HUES6 (cell line): Measurements from ENCODE around the gene OLFML2B.
"Not testable (repeated sequence)": the region's sequence is repeated elsewhere in the genome, so short reads cannot be mapped to it uniquely, and the experiment has no call there.

ENCODE experiments used
- H3K27ac ChIP-seq: 2 replicates; pipeline ENCODE4 v1.7.0; 2013; ENCODE audit warnings: low read depth, mild to moderate bottlenecking, low read length, inconsistent platforms
- H3K27me3 ChIP-seq: 2 replicates; pipeline ENCODE4 v1.6.1; 2013; ENCODE audit warnings: low read length; ENCODE audit not compliant: control insufficient read depth, insufficient read depth
- H3K36me3 ChIP-seq: 2 replicates; pipeline ENCODE4 v1.6.1; 2013; ENCODE audit warnings: low read length; ENCODE audit not compliant: control insufficient read depth, insufficient read depth
- H3K4me1 ChIP-seq: 2 replicates; pipeline ENCODE4 v1.6.1; 2013; ENCODE audit warnings: low read length; ENCODE audit not compliant: control insufficient read depth, insufficient read depth
- H3K4me3 ChIP-seq: 2 replicates; pipeline ENCODE4 v1.5.1; 2013; ENCODE audit warnings: low read depth, low read length
- H3K9ac ChIP-seq: one replicate; pipeline ENCODE4 v1.6.1; 2013; ENCODE audit warnings: mild to moderate bottlenecking, low read length
- H3K9me3 ChIP-seq: 2 replicates; pipeline ENCODE4 v1.6.1; 2013; ENCODE audit warnings: low read depth, low read length; ENCODE audit not compliant: control insufficient read depth, insufficient read depth

The OLFML2B gene

GRCh38 chr1:162060314-162060713 is 36.6 kb upstream of the OLFML2B start:
- Histone ChIP-seq H3K27ac (no peak overlapping the region), H3K36me3 (no peaks in the 10 kb centered on the region), H3K4me1 (peaks cover 3% of the 10 kb centered on the region; the same call in 1 of the 2 replicates), H3K4me3 (no peak overlapping the region), H3K9me3 (no peaks in the 10 kb centered on the region), H3K9ac (no peak overlapping the region), H3K27me3 (no peaks in the 10 kb centered on the region)

GRCh38 chr1:162059721-162060120 is 36.1 kb upstream of the OLFML2B start:
- H3K27me3 ChIP-seq: no peaks in the 10 kb centered on the region
- H3K9me3 ChIP-seq: no peaks in the 10 kb centered on the region
- H3K4me1 ChIP-seq: no peaks in the 10 kb centered on the region
- H3K4me3 ChIP-seq: no peak overlapping the region
- no peaks in the 10 kb centered on the region for H3K36me3 ChIP-seq
- no peak overlapping the region for H3K27ac ChIP-seq
- no peak overlapping the region for H3K9ac ChIP-seq

- Histone ChIP-seq H3K9ac (no peak overlapping the region), H3K9me3 (no peaks in the 10 kb centered on the region), H3K27ac (no peak overlapping the region), H3K4me1 (no peaks in the 10 kb centered on the region), H3K27me3 (no peaks in the 10 kb centered on the region), H3K4me3 (no peak overlapping the region), H3K36me3 (no peaks in the 10 kb centered on the region)
These were observed 32.9 kb upstream of the OLFML2B start for GRCh38 chr1:162056579-162056978.

GRCh38 chr1:162056043-162056442 is 32.4 kb upstream of the OLFML2B start:
- Histone ChIP-seq H3K36me3 (no peaks in the 10 kb centered on the region), H3K27ac (no peak overlapping the region), H3K27me3 (no peaks in the 10 kb centered on the region), H3K4me1 (no peaks in the 10 kb centered on the region), H3K9ac (no peak overlapping the region), H3K9me3 (no peaks in the 10 kb centered on the region), H3K4me3 (no peak overlapping the region)

- Histone ChIP-seq H3K27me3 (no peaks in the 10 kb centered on the region), H3K4me1 (no peaks in the 10 kb centered on the region), H3K9me3 (no peaks in the 10 kb centered on the region), H3K4me3 (no peak overlapping the region), H3K9ac (no peak overlapping the region), H3K36me3 (no peaks in the 10 kb centered on the region), H3K27ac (no peak overlapping the region)
These were observed 31.4 kb upstream of the OLFML2B start for GRCh38 chr1:162055062-162055461.

GRCh38 chr1:162053949-162054348 is 30.3 kb upstream of the OLFML2B start:
- not testable (repeated sequence) for H3K36me3 ChIP-seq, H3K4me3 ChIP-seq, H3K27me3 ChIP-seq, H3K27ac ChIP-seq, H3K4me1 ChIP-seq, H3K9me3 ChIP-seq, H3K9ac ChIP-seq

- no peak overlapping the region for H3K9ac ChIP-seq
- no peaks in the 10 kb centered on the region for H3K4me1 ChIP-seq
- H3K36me3 ChIP-seq: no peaks in the 10 kb centered on the region
- peaks cover 7% of the 10 kb centered on the region; the same call in 1 of the 2 replicates for H3K27me3 ChIP-seq
- no peaks in the 10 kb centered on the region for H3K9me3 ChIP-seq
- H3K4me3 ChIP-seq: no peak overlapping the region
- no peak overlapping the region for H3K27ac ChIP-seq
These were observed 23.3 kb upstream of the OLFML2B start for GRCh38 chr1:162046921-162047320.

- H3K4me1 ChIP-seq: no peaks in the 10 kb centered on the region
- no peak overlapping the region for H3K4me3 ChIP-seq
- H3K36me3 ChIP-seq: no peaks in the 10 kb centered on the region
These were observed 18.7 kb upstream of the OLFML2B start for GRCh38 chr1:162042361-162042760.

GRCh38 chr1:162040657-162041056 is 17.0 kb upstream of the OLFML2B start:
- Histone ChIP-seq H3K4me3 (no peak overlapping the region), H3K9me3 (no peaks in the 10 kb centered on the region), H3K4me1 (no peaks in the 10 kb centered on the region; the same call in 1 of the 2 replicates), H3K9ac (no peak overlapping the region), H3K27me3 (no peaks in the 10 kb centered on the region), H3K36me3 (no peaks in the 10 kb centered on the region), H3K27ac (no peak overlapping the region)

More at GRCh38 chr1:162042361-162042760, 18.7 kb upstream of the OLFML2B start:
- no peak overlapping the region for H3K9ac ChIP-seq
- H3K27ac ChIP-seq: no peak overlapping the region
- no peaks in the 10 kb centered on the region for H3K9me3 ChIP-seq
- H3K27me3 ChIP-seq: no peaks in the 10 kb centered on the region

GRCh38 chr1:162040001-162040400 is 16.3 kb upstream of the OLFML2B start:
- no peak overlapping the region for H3K9ac ChIP-seq
- H3K27ac ChIP-seq: no peak overlapping the region
- H3K27me3 ChIP-seq: no peaks in the 10 kb centered on the region
- no peaks in the 10 kb centered on the region for H3K9me3 ChIP-seq
- H3K4me3 ChIP-seq: no peak overlapping the region
- H3K4me1 ChIP-seq: no peaks in the 10 kb centered on the region; the same call in 1 of the 2 replicates
- H3K36me3 ChIP-seq: no peaks in the 10 kb centered on the region

GRCh38 chr1:162038624-162039023 is 15.0 kb upstream of the OLFML2B start:
- peaks cover 4% of the 10 kb centered on the region; the same call in 1 of the 2 replicates for H3K27me3 ChIP-seq
- H3K4me1 ChIP-seq: no peaks in the 10 kb centered on the region; the same call in 1 of the 2 replicates
- H3K9ac ChIP-seq: no peak overlapping the region
- no peaks in the 10 kb centered on the region for H3K36me3 ChIP-seq
- H3K27ac ChIP-seq: no peak overlapping the region
- H3K4me3 ChIP-seq: no peak overlapping the region
- no peaks in the 10 kb centered on the region for H3K9me3 ChIP-seq

GRCh38 chr1:162036163-162036562 is 12.5 kb upstream of the OLFML2B start:
- no peaks in the 10 kb centered on the region for H3K9me3 ChIP-seq
- H3K4me3 ChIP-seq: no peak overlapping the region

More at GRCh38 chr1:162036163-162036562, 12.5 kb upstream of the OLFML2B start:
- Histone ChIP-seq H3K27me3 (peaks cover 11% of the 10 kb centered on the region; the same call in 1 of the 2 replicates), H3K9ac (no peak overlapping the region), H3K4me1 (no peaks in the 10 kb centered on the region; the same call in 1 of the 2 replicates), H3K36me3 (no peaks in the 10 kb centered on the region), H3K27ac (no peak overlapping the region)
